Right lobe of liver (tissue), 4 donors: ENCODE data around the gene DCST1.

Experiments used
- POLR2A ChIP-seq: fragments of 450-650 bp; IDR thresholded peaks from one replicate; pipeline ENCODE4 v1.6.1; 2017; ENCODE audit warnings: antibody characterized with exemption, mild to moderate bottlenecking
- TF ChIP-seq, protein P1 (sequence below), 4 donors: fragments of 200-600 bp in 3 of 4; fragments of 450-650 bp in 1 of 4; IDR thresholded peaks; one replicate each; pipeline versions ENCODE4 v1.5.1 to v1.8.0; 2016 to 2022; ENCODE audit warnings: antibody characterized with exemption in 4 of 4, mild to moderate bottlenecking in 2 of 4
- donor health status: DM: no; HTN: no; CAD: no.
- donor health status: DM: no; HTN: no; CAD: no.
- donor health status: DM: no; HTN: yes; CAD: no.

DNA sequence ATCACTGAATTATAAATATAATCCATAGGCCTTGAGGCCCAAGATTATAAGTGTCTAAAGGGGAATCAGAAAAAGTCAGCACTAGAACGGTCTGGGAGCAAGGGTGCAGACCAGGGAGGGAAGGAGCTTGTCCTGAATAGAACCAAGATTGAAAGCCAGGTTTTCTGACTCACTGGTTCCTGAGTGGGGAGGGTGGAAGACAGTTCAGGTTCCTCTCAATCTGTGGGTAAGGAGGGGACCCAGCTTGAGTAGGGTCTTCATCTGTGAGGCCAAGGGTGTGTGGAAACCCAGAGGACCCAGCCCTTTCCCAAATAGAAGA, 39.4 kb upstream of the DCST1 start:
- TF ChIP-seq, protein P1, sequence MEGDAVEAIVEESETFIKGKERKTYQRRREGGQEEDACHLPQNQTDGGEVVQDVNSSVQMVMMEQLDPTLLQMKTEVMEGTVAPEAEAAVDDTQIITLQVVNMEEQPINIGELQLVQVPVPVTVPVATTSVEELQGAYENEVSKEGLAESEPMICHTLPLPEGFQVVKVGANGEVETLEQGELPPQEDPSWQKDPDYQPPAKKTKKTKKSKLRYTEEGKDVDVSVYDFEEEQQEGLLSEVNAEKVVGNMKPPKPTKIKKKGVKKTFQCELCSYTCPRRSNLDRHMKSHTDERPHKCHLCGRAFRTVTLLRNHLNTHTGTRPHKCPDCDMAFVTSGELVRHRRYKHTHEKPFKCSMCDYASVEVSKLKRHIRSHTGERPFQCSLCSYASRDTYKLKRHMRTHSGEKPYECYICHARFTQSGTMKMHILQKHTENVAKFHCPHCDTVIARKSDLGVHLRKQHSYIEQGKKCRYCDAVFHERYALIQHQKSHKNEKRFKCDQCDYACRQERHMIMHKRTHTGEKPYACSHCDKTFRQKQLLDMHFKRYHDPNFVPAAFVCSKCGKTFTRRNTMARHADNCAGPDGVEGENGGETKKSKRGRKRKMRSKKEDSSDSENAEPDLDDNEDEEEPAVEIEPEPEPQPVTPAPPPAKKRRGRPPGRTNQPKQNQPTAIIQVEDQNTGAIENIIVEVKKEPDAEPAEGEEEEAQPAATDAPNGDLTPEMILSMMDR (IDR thresholded peaks at IDR 0.05), result no peak
- TF ChIP-seq POLR2A, result no peak
